Spinal cord (tissue), 10 donors: ENCODE measurements around the gene GAREM1. TPM values are rescaled to one million over a fixed set of nuclear protein-coding genes. Genes with fewer than 3 reads are reported as not detected.
A peak's percentile ranks its signal among the peaks of the same experiment; 100 is the strongest.
"Not testable (repeated sequence)": the region's sequence is repeated elsewhere in the genome, so short reads cannot be mapped to it uniquely, and the experiment has no call there.

Experiments used
- DNase-seq, 6 donors: peaks; one replicate each; pipeline versions ENCODE4 v3.0.0 to v3.0.0-alpha.2; 2013 to 2015; ENCODE audit warnings: low spot score in 6 of 6, low read depth in 4 of 6
- H3K27ac ChIP-seq: one replicate; pipeline ENCODE4 v1.5.1; 2013; ENCODE audit warnings: low read depth, low read length, control low read depth
- H3K27me3 ChIP-seq: one replicate; pipeline ENCODE4 v1.6.1; 2013; ENCODE audit warnings: low read length; ENCODE audit not compliant: control insufficient read depth, insufficient read depth
- H3K36me3 ChIP-seq: one replicate; pipeline ENCODE4 v1.6.1; 2013; ENCODE audit warnings: low read length; ENCODE audit not compliant: control insufficient read depth, insufficient read depth
- H3K4me1 ChIP-seq: one replicate; pipeline ENCODE4 v1.6.1; 2013; ENCODE audit warnings: low read length; ENCODE audit not compliant: control insufficient read depth, insufficient read depth
- H3K4me3 ChIP-seq: one replicate; pipeline ENCODE4 v1.5.1; 2013; ENCODE audit warnings: low read depth, low read length, control low read depth
- H3K9me3 ChIP-seq: one replicate; pipeline ENCODE4 v1.6.1; 2013; ENCODE audit warnings: low read length; ENCODE audit not compliant: control insufficient read depth, insufficient read depth
- WGBS: methylation state at CpG from one replicate; pipeline ENCODE4 v1.1.5; 2013; ENCODE audit warnings: missing lambda C conversion rate; ENCODE audit not compliant: insufficient coverage; 5-methylcytosine and 5-hydroxymethylcytosine counted together
- polyA plus RNA-seq, 2 donors: library from polyadenylated mRNA; unstranded; fragments of 120-200 nt; gene quantifications; one replicate each; pipeline ENCODE4 v1.2.1, GENCODE V29; 2013; ENCODE audit not compliant: insufficient read length in 2 of 2
- total RNA-seq, 2 donors: library from RNA; depleted of rRNA in 1 of 2; stranded (reverse); fragments of 120-200 nt in 1 of 2; fragments of >200 nt in 1 of 2; gene quantifications; one replicate each; pipeline versions ENCODE4 v1.2.3 to v1.2.4, GENCODE V29; 2013 to 2014
- donor health status: healthy.

GAREM1 gene
- total and polyA plus RNA-seq, 4 donors, result 12.3 to 19.7 (median 16.6) TPM

DNA sequence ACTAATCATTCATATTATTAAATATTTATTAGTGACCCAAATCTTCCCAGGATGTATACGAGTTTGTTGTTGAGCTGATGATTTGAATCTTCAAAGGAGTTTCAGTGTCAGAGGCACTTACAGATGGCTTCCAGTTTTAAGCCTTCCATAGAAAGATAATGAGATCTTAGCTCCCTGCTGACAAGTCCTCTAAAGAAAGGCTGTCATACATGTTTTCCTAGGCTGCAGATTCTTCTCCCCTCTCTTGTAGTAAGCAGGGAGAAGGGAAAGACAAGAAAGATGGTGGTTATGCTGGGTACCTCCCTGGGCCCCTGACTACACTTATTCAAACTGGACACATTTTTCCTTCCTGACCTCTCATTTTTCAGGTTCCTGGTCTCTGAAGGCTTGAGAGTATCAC, 8.1 kb upstream of the GAREM1 start:
- no peak overlapping the region for H3K27ac ChIP-seq
- DNase-seq, result no peak
- no peaks in the 10 kb centered on the region for H3K9me3 ChIP-seq
- no peak overlapping the region for H3K4me3 ChIP-seq
- no CpG with 5 or more reads among the region's 1 CpG for WGBS
- H3K27me3 ChIP-seq, result no peaks in the 10 kb centered on the region
- no peaks in the 10 kb centered on the region for H3K36me3 ChIP-seq
- H3K4me1 ChIP-seq, result no peaks in the 10 kb centered on the region

DNA sequence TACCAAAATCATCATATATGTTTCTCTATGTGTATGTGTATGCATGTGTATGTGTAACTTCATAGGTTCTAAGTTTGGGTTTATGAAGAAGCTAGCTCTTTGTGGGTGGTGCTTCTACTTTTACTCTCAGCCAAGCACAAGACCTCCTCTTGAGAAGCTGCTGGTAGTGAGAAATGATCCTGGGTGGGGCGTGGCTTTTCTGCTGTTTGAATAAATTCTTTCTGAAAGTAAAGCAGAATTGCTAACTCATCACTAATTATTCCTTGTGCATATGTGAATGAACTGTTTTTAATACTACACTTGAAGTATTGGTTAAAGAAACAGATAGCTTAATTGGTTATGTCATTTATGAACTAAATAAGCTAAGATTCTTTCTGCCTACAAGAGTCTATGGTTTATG, 7.6 kb upstream of the GAREM1 start:
- Histone ChIP-seq H3K9me3 (no peaks in the 10 kb centered on the region), H3K36me3 (no peaks in the 10 kb centered on the region), H3K4me3 (no peak overlapping the region), H3K27ac (no peak overlapping the region), H3K27me3 (no peaks in the 10 kb centered on the region), H3K4me1 (no peaks in the 10 kb centered on the region)
- DNase-seq, result no peak
- WGBS, result no CpG with 5 or more reads among the region's 1 CpG

DNA sequence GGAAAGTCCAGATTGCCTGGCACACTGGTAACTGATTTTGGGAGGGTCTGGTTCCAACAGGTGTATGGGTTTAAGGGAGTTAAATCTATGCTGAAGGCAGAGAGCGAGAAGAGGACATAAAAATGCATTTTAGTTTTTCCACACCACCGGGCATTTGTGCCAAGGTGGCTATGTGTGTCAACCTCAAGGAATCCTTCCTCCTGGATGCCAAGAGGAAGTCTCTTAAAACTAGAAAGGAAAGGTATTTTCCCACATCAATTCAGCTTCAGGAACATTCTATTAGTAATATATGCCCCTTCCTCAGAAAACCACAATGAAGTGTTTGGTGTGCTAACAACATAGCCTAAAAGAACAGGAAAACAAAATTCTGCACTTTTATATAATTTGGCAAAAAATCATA, 5.4 kb upstream of the GAREM1 start:
- H3K36me3 ChIP-seq, result no peaks in the 10 kb centered on the region
- no peaks in the 10 kb centered on the region for H3K9me3 ChIP-seq
- H3K27ac ChIP-seq, result no peak overlapping the region
- H3K4me1 ChIP-seq, result peaks cover 9% of the 10 kb centered on the region
- WGBS, result no CpG with 5 or more reads among the region's 2 CpGs
- H3K4me3 ChIP-seq, result no peak overlapping the region
- H3K27me3 ChIP-seq, result peaks cover 2% of the 10 kb centered on the region
- DNase-seq, result no peak

DNA sequence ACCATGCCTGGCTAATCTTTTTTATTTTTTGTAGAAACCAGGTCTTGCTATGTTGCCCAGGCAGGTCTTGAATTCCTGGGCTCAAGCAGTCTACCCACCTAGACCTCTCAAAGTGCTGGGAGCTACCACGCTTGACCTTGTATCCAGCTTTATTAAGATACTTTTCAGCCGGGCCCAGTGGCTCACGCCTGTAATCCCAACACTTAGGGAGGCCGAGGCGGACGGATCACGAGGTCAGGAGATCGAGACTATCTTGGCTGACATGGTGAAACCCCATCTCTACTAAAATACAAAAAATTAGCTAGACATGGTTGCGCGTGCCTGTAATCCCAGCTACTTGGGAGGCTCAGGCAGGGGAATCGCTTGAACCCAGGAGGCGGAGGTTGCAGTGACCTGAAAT, 4.4 kb upstream of the GAREM1 start:
- H3K4me3 ChIP-seq, H3K9me3 ChIP-seq, H3K27ac ChIP-seq, H3K27me3 ChIP-seq, H3K36me3 ChIP-seq, DNase-seq: not testable (repeated sequence)
- 94% methylated on average over 12 of the region's 12 CpGs for WGBS
- peaks cover 11% of the 10 kb centered on the region for H3K4me1 ChIP-seq

DNA sequence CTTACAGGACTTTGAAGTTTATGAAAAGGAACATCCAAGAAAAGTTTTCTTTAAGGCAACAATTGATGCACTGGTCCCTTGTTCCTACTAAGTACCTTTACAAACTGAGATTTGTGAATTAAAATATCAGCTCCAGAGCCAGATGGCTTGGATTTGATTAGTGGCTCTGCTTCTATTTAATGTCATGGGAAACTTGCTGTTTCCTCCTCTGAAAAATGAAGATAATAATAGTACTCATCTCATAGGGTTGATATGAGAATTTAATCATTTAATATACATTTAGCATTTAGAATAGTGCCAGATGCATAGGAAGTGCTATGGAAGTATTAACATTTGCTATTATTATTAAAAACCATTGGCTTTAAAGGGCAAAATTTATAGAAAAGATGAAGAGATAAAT, 2.6 kb upstream of the GAREM1 start:
- Histone ChIP-seq H3K9me3 (no peaks in the 10 kb centered on the region), H3K36me3 (no peaks in the 10 kb centered on the region), H3K4me3 (no peak overlapping the region), H3K4me1 (peaks cover 11% of the 10 kb centered on the region), H3K27ac (no peak overlapping the region), H3K27me3 (peaks cover 2% of the 10 kb centered on the region)
- DNase-seq, result no peak

DNA sequence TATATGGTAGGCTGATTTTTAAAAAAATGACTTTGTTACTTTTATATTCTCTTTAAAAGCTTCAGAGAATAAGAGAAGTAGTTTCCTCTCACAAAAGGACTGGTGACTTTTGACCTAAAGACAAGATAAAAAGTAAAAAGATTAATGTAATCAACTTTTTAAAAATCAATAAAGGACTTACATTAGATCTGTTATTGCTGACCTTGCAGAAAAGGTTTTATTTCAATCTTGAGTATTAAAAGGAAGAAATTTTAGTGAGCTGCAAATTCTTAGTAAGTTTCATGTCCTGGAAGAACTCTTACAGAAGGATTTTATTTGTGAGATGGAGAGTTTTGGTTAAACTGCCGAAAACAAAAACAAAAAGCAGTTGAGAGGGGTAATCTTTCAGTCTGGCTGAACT, 2.2 kb upstream of the GAREM1 start:
- no peak for DNase-seq
- Histone ChIP-seq H3K9me3 (no peaks in the 10 kb centered on the region), H3K4me1 (peaks cover 11% of the 10 kb centered on the region), H3K27me3 (peaks cover 2% of the 10 kb centered on the region), H3K36me3 (no peaks in the 10 kb centered on the region), H3K27ac (no peak overlapping the region), H3K4me3 (no peak overlapping the region)
- 0% methylated on average over 1 of the region's 1 CpG for WGBS

DNA sequence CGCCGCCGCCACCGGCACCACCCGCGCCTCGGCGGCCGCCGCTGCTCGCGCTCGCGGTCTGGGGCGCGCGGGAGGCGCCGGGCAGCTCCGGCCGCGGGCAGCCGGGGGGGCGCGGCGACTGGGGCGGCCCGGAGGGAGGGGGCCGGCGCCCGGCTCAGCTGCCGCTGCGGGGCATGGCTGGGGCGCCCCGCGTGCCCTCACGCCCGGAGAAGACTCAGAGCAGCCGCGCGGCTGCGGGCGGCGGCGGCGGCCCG, 295 bp downstream of the GAREM1 start:
- Histone ChIP-seq H3K4me3 (peak overlapping the region; percentile 74), H3K27ac (peak overlapping the region; percentile 81), H3K9me3 (no peaks in the 10 kb centered on the region), H3K36me3 (no peaks in the 10 kb centered on the region), H3K4me1 (peaks cover 11% of the 10 kb centered on the region), H3K27me3 (peaks cover 2% of the 10 kb centered on the region)
- peak in 1 of 6 donors; percentile 14 for DNase-seq
- WGBS, result 0% methylated on average over 47 of the region's 47 CpGs

DNA sequence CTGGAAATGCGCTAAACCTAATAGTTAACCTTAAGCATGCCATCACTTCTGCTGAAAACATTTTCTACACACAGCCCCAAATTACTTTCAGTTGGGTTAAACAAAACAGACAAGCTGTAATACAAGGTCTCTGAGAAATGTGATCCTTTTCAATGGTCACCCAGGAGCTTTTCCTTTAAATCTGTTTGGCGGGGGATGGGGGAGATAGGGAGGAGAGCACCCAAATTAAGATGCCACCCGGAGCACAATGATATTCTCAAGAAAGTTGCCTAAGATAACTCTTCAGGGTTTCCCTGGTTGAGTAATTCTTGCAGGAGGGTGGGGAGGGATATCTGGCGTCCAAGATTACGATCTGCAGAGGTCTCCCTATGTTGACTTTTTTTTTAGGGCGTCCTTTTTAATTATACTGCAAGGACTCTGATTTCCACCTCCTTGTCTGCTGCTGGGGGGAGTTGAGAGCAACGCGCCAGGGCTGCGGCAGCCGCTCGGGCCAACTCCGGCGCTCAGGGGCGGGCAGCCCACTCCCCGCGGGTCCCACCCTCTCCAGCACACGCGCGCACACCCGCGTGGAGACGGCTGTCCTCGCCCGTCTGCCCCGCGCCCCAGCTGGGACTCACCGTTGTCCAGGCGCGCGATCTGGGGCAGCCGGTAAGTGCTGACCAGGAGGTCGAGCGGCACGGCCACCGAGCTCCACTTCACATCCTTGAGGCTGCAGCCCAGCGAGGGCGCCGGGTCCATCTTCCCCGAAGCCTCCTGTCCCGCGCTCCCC, 807 bp downstream of the GAREM1 start:
- Histone ChIP-seq H3K9me3 (no peaks in the 10 kb centered on the region), H3K27ac (peak overlapping the region; percentile 81), H3K36me3 (no peaks in the 10 kb centered on the region), H3K27me3 (peaks cover 2% of the 10 kb centered on the region), H3K4me3 (peak overlapping the region; percentile 73), H3K4me1 (peaks cover 11% of the 10 kb centered on the region)
- DNase-seq, result peak in 3 of 6 donors; percentile 42 to 73 (median 72)
- WGBS, result 0% methylated on average over 37 of the region's 41 CpGs

DNA sequence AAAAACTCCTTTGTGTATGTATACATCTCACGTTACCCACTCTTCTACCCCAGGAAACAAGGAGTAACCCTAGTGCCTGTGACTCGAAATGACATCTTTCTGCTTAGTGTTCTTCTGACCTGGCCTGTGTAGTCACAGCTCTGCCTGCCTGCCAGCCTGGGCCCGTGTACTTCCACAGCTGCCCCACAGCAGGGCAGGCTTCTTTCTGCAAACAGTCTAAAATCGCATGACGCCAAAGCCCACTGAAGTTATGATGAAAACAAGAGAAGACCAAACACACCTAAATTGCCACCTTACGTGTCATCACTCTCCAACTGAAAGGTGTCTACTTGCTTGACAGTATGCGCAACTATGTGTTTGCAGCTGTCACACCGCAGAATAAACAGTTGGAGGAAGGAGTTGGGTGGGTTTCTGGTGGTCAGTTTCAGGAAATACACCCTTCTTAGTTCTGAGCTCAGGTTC, 1.5 kb downstream of the GAREM1 start:
- H3K4me3 ChIP-seq, result peak overlapping the region; percentile 73
- DNase-seq, result peak in 4 of 6 donors; percentile 35 to 76 (median 56)

DNA sequence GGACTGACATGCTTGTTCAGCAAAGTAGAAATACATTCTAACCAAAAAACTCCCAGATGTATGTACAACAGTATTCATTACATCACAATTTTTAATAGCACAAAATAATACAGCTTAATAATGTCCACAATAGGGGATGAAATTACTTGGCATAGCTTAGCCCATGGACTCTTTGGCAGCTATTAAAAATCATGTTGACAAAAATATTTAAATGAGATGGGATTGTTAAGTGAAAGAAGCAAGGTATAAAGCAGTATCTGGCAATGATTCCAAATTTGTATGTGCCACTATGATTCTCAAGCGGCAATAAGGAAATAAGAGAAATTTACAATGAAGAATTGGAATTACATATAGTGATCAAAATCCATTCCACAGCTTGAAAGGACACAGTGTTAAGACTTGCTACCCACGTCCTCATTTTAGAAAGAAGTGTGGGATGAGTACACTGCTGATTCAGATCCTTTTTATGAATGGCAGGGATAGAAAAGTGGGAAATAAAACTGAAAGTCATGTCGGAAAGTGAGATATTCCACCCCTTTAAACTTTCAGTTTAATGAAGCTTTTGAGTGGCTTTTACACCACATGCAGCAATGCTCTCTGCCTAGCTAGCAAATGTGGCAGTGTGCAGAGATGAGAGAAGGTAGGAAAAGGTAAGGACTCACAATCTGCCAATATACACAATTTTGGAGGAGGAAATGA, 2.4 kb downstream of the GAREM1 start:
- DNase-seq, result peak in 2 of 6 donors; percentile 23 to 26
- Histone ChIP-seq H3K4me3 (peak overlapping the region; percentile 73), H3K9me3 (no peaks in the 10 kb centered on the region), H3K36me3 (no peaks in the 10 kb centered on the region), H3K27ac (peak overlapping the region; percentile 51), H3K4me1 (peaks cover 11% of the 10 kb centered on the region), H3K27me3 (peaks cover 2% of the 10 kb centered on the region)
- WGBS, result no CpG with 5 or more reads among the region's 3 CpGs

More for the DNA sequence above, 1.5 kb downstream of the GAREM1 start:
- 0% methylated on average over 6 of the region's 8 CpGs for WGBS
- Histone ChIP-seq H3K4me1 (peaks cover 11% of the 10 kb centered on the region), H3K27ac (peak overlapping the region; percentile 58), H3K36me3 (no peaks in the 10 kb centered on the region), H3K27me3 (peaks cover 2% of the 10 kb centered on the region), H3K9me3 (no peaks in the 10 kb centered on the region)
